PC-3 (cell line): ENCODE results near the gene PLPP1. TPM values are rescaled to one million over a fixed set of nuclear protein-coding genes. Genes with fewer than 3 reads are reported as not detected.

ENCODE experiments used
- ATAC-seq: fragments of 200-7000 bp; cut with Tn5 transposase; 2 replicates; pipeline ENCODE4 v1.9.1; 2020; ENCODE audit warnings: mild to moderate bottlenecking, moderate library complexity
- BruUV-seq: library from RNA; stranded (reverse); fragments of 400-500 nt; replicated peaks from 2 replicates; lab custom pipeline; 2021; lab: Mats Ljungman, UMichigan
- CTCF ChIA-PET: fragments of 300-600 bp; sonication (Branson Sonifier 250); formaldehyde crosslinking; loops from one replicate; lab custom pipeline; 2022; ENCODE audit warnings: antibody characterized with exemption; lab: Charles Lee
- POLR2A ChIA-PET: fragments of 300-600 bp; sonication (Branson Sonifier 250); formaldehyde crosslinking; loops from one replicate; lab custom pipeline; 2022; ENCODE audit warnings: antibody characterized with exemption; ENCODE audit not compliant: unreplicated experiment; lab: Charles Lee
- DNase-seq: peaks from one replicate; pipeline ENCODE4 v3.0.0-alpha.2; 2015
- H2AFZ ChIP-seq: fragments of 300-600 bp; sonication (generic); 2 replicates; pipeline ENCODE4 v1.6.0; 2016; ENCODE audit warnings: antibody characterized with exemption, low read length
- H3F3A ChIP-seq: fragments of 300-600 bp; sonication (generic); one replicate; pipeline ENCODE4 v1.6.0; 2017; ENCODE audit warnings: antibody characterized with exemption, low read length, control low read depth, mild to moderate bottlenecking; ENCODE audit not compliant: unreplicated experiment
- H3K27ac ChIP-seq: fragments of 300-600 bp; sonication (generic); 2 replicates; pipeline ENCODE4 v1.5.1; 2016; ENCODE audit warnings: mild to moderate bottlenecking, low read length
- H3K27me3 ChIP-seq: fragments of 300-600 bp; sonication (generic); 2 replicates; pipeline ENCODE4 v1.6.1; 2016; ENCODE audit warnings: low read length, mixed read lengths
- H3K36me3 ChIP-seq: fragments of 300-600 bp; sonication (generic); 2 replicates; pipeline ENCODE4 v1.6.1; 2016; ENCODE audit warnings: low read depth, mixed run types, low read length, mixed read lengths
- H3K4me1 ChIP-seq: fragments of 300-600 bp; sonication (generic); 2 replicates; pipeline ENCODE4 v1.5.1; 2016; ENCODE audit warnings: low read length; ENCODE audit not compliant: insufficient read depth
- H3K4me2 ChIP-seq: fragments of 300-600 bp; sonication (generic); 2 replicates; pipeline ENCODE4 v1.6.0; 2016; ENCODE audit warnings: low read length
- H3K4me3 ChIP-seq: fragments of 300-600 bp; sonication (generic); 2 replicates; pipeline ENCODE4 v1.5.1; 2016; ENCODE audit warnings: mild to moderate bottlenecking, low read length, mixed read lengths
- H3K79me2 ChIP-seq: fragments of 300-600 bp; sonication (generic); 2 replicates; pipeline ENCODE4 v1.6.1; 2017; ENCODE audit warnings: low read length, mixed read lengths
- H3K9ac ChIP-seq: fragments of 300-600 bp; sonication (generic); 2 replicates; pipeline ENCODE4 v1.6.0; 2016; ENCODE audit warnings: mild to moderate bottlenecking, low read length
- H3K9me2 ChIP-seq: fragments of 300-600 bp; sonication (generic); replicated peaks from 2 replicates; pipeline ENCODE4 v1.6.1; 2016; ENCODE audit warnings: mixed run types, low read length, mixed read lengths
- H3K9me3 ChIP-seq: fragments of 300-600 bp; sonication (generic); 2 replicates; pipeline ENCODE4 v1.6.1; 2016; ENCODE audit warnings: low read length, mixed read lengths
- H4K20me1 ChIP-seq: fragments of 300-600 bp; sonication (generic); 2 replicates; pipeline ENCODE4 v1.6.1; 2016; ENCODE audit warnings: low read length, mixed read lengths
- EZH2 ChIP-seq: fragments of 300-600 bp; sonication (generic); IDR thresholded peaks from one replicate; pipeline ENCODE4 v1.6.1; 2017; ENCODE audit warnings: antibody characterized with exemption, mild to moderate bottlenecking, low read length; ENCODE audit not compliant: unreplicated experiment
- EZH2phosphoT487 ChIP-seq: fragments of 300-600 bp; sonication (generic); IDR thresholded peaks from 2 replicates; pipeline ENCODE4 v1.6.1; 2018; ENCODE audit warnings: mild to moderate bottlenecking, antibody characterized with exemption, low read length, borderline replicate concordance
- intact Hi-C: fragments of 100-400 bp; cut with micrococcal nuclease; formaldehyde crosslinking; loops from 2 replicates; pipeline ENCODE4 v1.9.0; 2023
- total RNA-seq: library from RNA; depleted of rRNA; stranded (reverse); fragments of >200 nt; gene quantifications from 2 replicates; pipeline ENCODE4 v1.2.3, GENCODE V29; 2014
- TF ChIP-seq, protein P1 (sequence below): fragments of 300-600 bp; sonication (generic); conservative IDR thresholded peaks from 2 replicates; pipeline ENCODE4 v1.5.1; 2017; ENCODE audit warnings: antibody characterized with exemption, low read depth, mild to moderate bottlenecking, low read length

The PLPP1 gene
- total RNA-seq, 1 experiment from 2014 or later: 16.2 TPM

- no peak overlapping the region for H3K4me2 ChIP-seq
- intact Hi-C loops: no loop called here
- no peaks in the 10 kb centered on the region for H3K36me3 ChIP-seq
These were observed 11.5 kb downstream of the PLPP1 start for GRCh38 chr5:55523293-55523692.

DNA sequence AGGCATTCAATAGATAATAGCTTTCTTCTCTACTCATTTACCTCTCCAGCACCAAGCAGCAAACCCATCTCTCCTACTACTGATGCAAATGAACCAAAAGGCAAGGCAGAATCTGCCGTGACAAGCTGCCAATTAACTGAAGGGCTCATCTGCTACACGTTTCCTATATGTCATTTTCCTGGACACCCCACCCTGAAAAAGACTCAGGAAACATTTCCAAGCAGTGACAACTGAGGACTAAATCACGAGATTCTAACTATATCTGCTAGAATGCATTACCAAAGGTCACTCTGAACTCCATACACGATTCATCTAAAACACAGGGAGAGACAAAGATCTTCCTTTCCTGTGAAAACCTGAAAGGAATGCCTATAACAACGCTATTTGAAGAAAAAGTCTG, 12.9 kb downstream of the PLPP1 start:
- Histone ChIP-seq H3F3A (no peaks in the 10 kb centered on the region), H3K79me2 (no peaks in the 10 kb centered on the region), H3K9me2 (no peaks in the 10 kb centered on the region), H3K36me3 (no peaks in the 10 kb centered on the region), H3K9me3 (no peaks in the 10 kb centered on the region), H3K4me1 (peaks cover 4% of the 10 kb centered on the region; the same call in 1 of the 2 replicates), H3K27me3 (no peaks in the 10 kb centered on the region), H3K4me3 (no peak overlapping the region), H4K20me1 (no peaks in the 10 kb centered on the region), H2AFZ (no peak overlapping the region), H3K9ac (no peak overlapping the region), H3K27ac (no peak overlapping the region), H3K4me2 (no peak overlapping the region)
- intact Hi-C loops: no loop called here
- CTCF ChIA-PET: no interaction called here
- BruUV-seq: no TSS peak
- no peak for ATAC-seq
- TF ChIP-seq, protein P1, sequence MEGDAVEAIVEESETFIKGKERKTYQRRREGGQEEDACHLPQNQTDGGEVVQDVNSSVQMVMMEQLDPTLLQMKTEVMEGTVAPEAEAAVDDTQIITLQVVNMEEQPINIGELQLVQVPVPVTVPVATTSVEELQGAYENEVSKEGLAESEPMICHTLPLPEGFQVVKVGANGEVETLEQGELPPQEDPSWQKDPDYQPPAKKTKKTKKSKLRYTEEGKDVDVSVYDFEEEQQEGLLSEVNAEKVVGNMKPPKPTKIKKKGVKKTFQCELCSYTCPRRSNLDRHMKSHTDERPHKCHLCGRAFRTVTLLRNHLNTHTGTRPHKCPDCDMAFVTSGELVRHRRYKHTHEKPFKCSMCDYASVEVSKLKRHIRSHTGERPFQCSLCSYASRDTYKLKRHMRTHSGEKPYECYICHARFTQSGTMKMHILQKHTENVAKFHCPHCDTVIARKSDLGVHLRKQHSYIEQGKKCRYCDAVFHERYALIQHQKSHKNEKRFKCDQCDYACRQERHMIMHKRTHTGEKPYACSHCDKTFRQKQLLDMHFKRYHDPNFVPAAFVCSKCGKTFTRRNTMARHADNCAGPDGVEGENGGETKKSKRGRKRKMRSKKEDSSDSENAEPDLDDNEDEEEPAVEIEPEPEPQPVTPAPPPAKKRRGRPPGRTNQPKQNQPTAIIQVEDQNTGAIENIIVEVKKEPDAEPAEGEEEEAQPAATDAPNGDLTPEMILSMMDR: no peak
- TF ChIP-seq EZH2 (no peak), EZH2phosphoT487 (no peak)
- POLR2A ChIA-PET: no interaction called here
- DNase-seq: no peak

More at GRCh38 chr5:55523293-55523692, 11.5 kb downstream of the PLPP1 start:
- no peak overlapping the region for H3K4me3 ChIP-seq
- no peak overlapping the region for H3K9ac ChIP-seq
- DNase-seq (no peak), ATAC-seq (no peak)
- H2AFZ ChIP-seq: no peak overlapping the region
- no peaks in the 10 kb centered on the region for H4K20me1 ChIP-seq
- H3F3A ChIP-seq: no peaks in the 10 kb centered on the region
- H3K9me2 ChIP-seq: no peaks in the 10 kb centered on the region
- no peaks in the 10 kb centered on the region for H3K79me2 ChIP-seq
- CTCF ChIA-PET: no interaction called here
- peaks cover 4% of the 10 kb centered on the region; the same call in 1 of the 2 replicates for H3K4me1 ChIP-seq
- no peak overlapping the region for H3K27ac ChIP-seq
- BruUV-seq: no TSS peak
- POLR2A ChIA-PET: no interaction called here
- no peaks in the 10 kb centered on the region for H3K27me3 ChIP-seq
- TF ChIP-seq EZH2 (no peak), EZH2phosphoT487 (no peak)
- TF ChIP-seq, protein P1: no peak
- H3K9me3 ChIP-seq: no peaks in the 10 kb centered on the region

- no peaks in the 10 kb centered on the region for H3K79me2 ChIP-seq
- no peaks in the 10 kb centered on the region for H3K27me3 ChIP-seq
- H3K4me2 ChIP-seq: no peak overlapping the region
- H3K27ac ChIP-seq: no peak overlapping the region
- H2AFZ ChIP-seq: no peak overlapping the region
- DNase-seq (no peak), ATAC-seq (no peak)
- no peak overlapping the region for H3K9ac ChIP-seq
- H3K9me2 ChIP-seq: no peaks in the 10 kb centered on the region
- H3K36me3 ChIP-seq: no peaks in the 10 kb centered on the region
- POLR2A ChIA-PET: no interaction called here
- TF ChIP-seq EZH2: no peak
- TF ChIP-seq EZH2phosphoT487: no peak
- TF ChIP-seq, protein P1: no peak
- H3F3A ChIP-seq: no peaks in the 10 kb centered on the region
- no peaks in the 10 kb centered on the region for H4K20me1 ChIP-seq
- no peak overlapping the region for H3K4me3 ChIP-seq
- BruUV-seq: no TSS peak
- intact Hi-C loops: no loop called here
- CTCF ChIA-PET: no interaction called here
- H3K4me1 ChIP-seq: peaks cover 4% of the 10 kb centered on the region; the same call in 1 of the 2 replicates
- no peaks in the 10 kb centered on the region for H3K9me3 ChIP-seq
These were observed 14.5 kb downstream of the PLPP1 start for GRCh38 chr5:55520117-55520839.
